HepG2 (cell line): ENCODE data around the gene CCSER1. TPM values are rescaled to one million over a fixed set of nuclear protein-coding genes. Genes with fewer than 3 reads are reported as not detected.

Experiments used
- ATAC-seq: fragments of 200-7000 bp; cut with Tn5 transposase; 3 replicates; pipeline ENCODE4 v1.9.1; 2020; ENCODE audit warnings: mild to moderate bottlenecking, moderate library complexity
- BruUV-seq: library from RNA; stranded (reverse); fragments of 400-500 nt; replicated peaks from 2 replicates; lab custom pipeline; 2021; lab: Mats Ljungman, UMichigan
- CTCF ChIA-PET: fragments of 300-600 bp; formaldehyde crosslinking; extraction: SDS; loops from one replicate; lab custom pipeline; 2021; ENCODE audit warnings: low total read pairs, inconsistent platforms, low intra/inter-chr PET ratio; lab: Yijun Ruan, JAX
- POLR2A ChIA-PET: fragments of 350-600 bp; sonication (Branson Sonifier 250); formaldehyde crosslinking; loops from one replicate; lab custom pipeline; 2020; ENCODE audit warnings: antibody characterized with exemption, inconsistent platforms; lab: Yijun Ruan, JAX
- DNase-seq: peaks from one replicate; pipeline ENCODE4 v3.0.0-alpha.2; 2015; ENCODE audit warnings: low spot score
- FAIRE-seq: peaks from 3 replicates; lab custom pipeline; 2011; peaks lifted over from hg19 to GRCh38; lab: Jason Lieb, UNC
- H2AFZ ChIP-seq: one replicate; pipeline ENCODE4 v1.6.1; 2011; ENCODE audit warnings: low read length, inconsistent platforms
- H3K27ac ChIP-seq: fragments of 300-600 bp; 3 replicates; pipeline ENCODE4 v1.8.0; 2011; ENCODE audit warnings: mixed run types, mild to moderate bottlenecking, mixed read lengths, low read length, inconsistent platforms; ENCODE audit not compliant: insufficient read depth; ENCODE audit errors: extremely low read length
- H3K27me3 ChIP-seq, 2 experiments: fragments of 200-600 bp in 1 of 2; 2 replicates in 1 of 2; 3 replicates in 1 of 2; pipeline versions ENCODE4 v1.6.0 to v1.8.0; 2011; ENCODE audit warnings: low read length in 2 of 2, mild to moderate bottlenecking in 2 of 2, moderate library complexity in 2 of 2, inconsistent platforms in 1 of 2; ENCODE audit not compliant: insufficient read depth in 2 of 2, control insufficient read depth in 1 of 2
- H3K36me3 ChIP-seq, 2 experiments: fragments of 200-600 bp in 1 of 2; replicated peaks in 1 of 2; 2 replicates in 1 of 2; 3 replicates in 1 of 2; pipeline versions ENCODE4 v1.5.1 to v1.8.0; 2011; ENCODE audit warnings: low read length in 2 of 2, inconsistent platforms in 1 of 2; ENCODE audit not compliant: insufficient read depth in 2 of 2, control insufficient read depth in 1 of 2
- H3K4me1 ChIP-seq: 2 replicates; pipeline ENCODE4 v1.5.1; 2012; ENCODE audit warnings: low read length, inconsistent platforms; ENCODE audit not compliant: insufficient read depth
- H3K4me2 ChIP-seq: 2 replicates; pipeline ENCODE4 v1.6.0; 2011; ENCODE audit warnings: low read depth, low read length, inconsistent platforms
- H3K4me3 ChIP-seq, 3 experiments: fragments of 200-600 bp in 1 of 3; sonication (generic), shearing (Covaris generic) in 1 of 3; replicated peaks in 1 of 3; 2 replicates each; pipeline ENCODE4 v1.5.1; 2011 to 2016; ENCODE audit warnings: low read length in 3 of 3, inconsistent platforms in 2 of 3, low read depth in 2 of 3, mild to moderate bottlenecking in 2 of 3, control low read depth in 1 of 3, mixed read lengths in 1 of 3; ENCODE audit not compliant: insufficient read depth in 1 of 3
- H3K79me2 ChIP-seq: one replicate; pipeline ENCODE4 v1.6.1; 2011; ENCODE audit warnings: low read length, inconsistent platforms; ENCODE audit not compliant: insufficient read depth
- H3K9ac ChIP-seq: 2 replicates; pipeline ENCODE4 v1.6.0; 2011; ENCODE audit warnings: mild to moderate bottlenecking, low read depth, low read length, inconsistent platforms; ENCODE audit not compliant: insufficient read depth
- H3K9me3 ChIP-seq: 2 replicates; pipeline ENCODE4 v1.5.1; 2012; ENCODE audit warnings: mild to moderate bottlenecking, low read length
- H4K20me1 ChIP-seq: 2 replicates; pipeline ENCODE4 v1.6.0; 2011; ENCODE audit warnings: inconsistent platforms, mild to moderate bottlenecking, low read length, moderate library complexity; ENCODE audit not compliant: insufficient read depth
- HMG20B ChIP-seq: conservative IDR thresholded peaks from 2 replicates; pipeline ENCODE4 v1.6.1; 2016; ENCODE audit warnings: missing genetic modification reagents, missing compliant biosample characterization
- NFATC3 ChIP-seq: sonication (generic); formaldehyde crosslinking; IDR thresholded peaks from 2 replicates; pipeline ENCODE4 v1.5.1; 2020; ENCODE audit warnings: mild to moderate bottlenecking, missing genetic modification reagents
- ONECUT2 ChIP-seq: sonication (generic); formaldehyde crosslinking; IDR thresholded peaks from 2 replicates; pipeline ENCODE4 v1.4.0; 2020; ENCODE audit warnings: missing genetic modification reagents
- RARG ChIP-seq: sonication (generic); formaldehyde crosslinking; IDR thresholded peaks from 2 replicates; pipeline ENCODE4 v1.4.0; 2020; ENCODE audit warnings: low read depth, mild to moderate bottlenecking, missing genetic modification reagents
- RXRB ChIP-seq: IDR thresholded peaks from 2 replicates; pipeline ENCODE4 v1.6.1; 2016; ENCODE audit warnings: borderline replicate concordance, missing genetic modification reagents, missing compliant biosample characterization
- SMYD3 ChIP-seq: sonication (generic); formaldehyde crosslinking; IDR thresholded peaks from 2 replicates; pipeline ENCODE4 v1.8.1; 2023; ENCODE audit warnings: mild to moderate bottlenecking, missing genetic modification reagents
- YY1 ChIP-seq: IDR thresholded peaks from 2 replicates; pipeline ENCODE4 v1.6.1; 2011; ENCODE audit warnings: low read length, low read depth, moderate library complexity, mild to moderate bottlenecking; ENCODE audit not compliant: insufficient read depth, insufficient replicate concordance
- ZBTB46 ChIP-seq: sonication (generic); formaldehyde crosslinking; IDR thresholded peaks from 2 replicates; pipeline ENCODE4 v1.4.0; 2020; ENCODE audit warnings: mild to moderate bottlenecking, missing genetic modification reagents, borderline replicate concordance
- ZMYM2 ChIP-seq: sonication (generic); formaldehyde crosslinking; IDR thresholded peaks from 2 replicates; pipeline ENCODE4 v1.8.0; 2022; ENCODE audit warnings: mild to moderate bottlenecking, missing genetic modification reagents
- ZNF251 ChIP-seq: sonication (generic); formaldehyde crosslinking; IDR thresholded peaks from 2 replicates; pipeline ENCODE4 v1.9.0; 2021; ENCODE audit warnings: mild to moderate bottlenecking, missing genetic modification reagents
- ZNF747 ChIP-seq: sonication (generic); formaldehyde crosslinking; IDR thresholded peaks from 2 replicates; pipeline ENCODE4 v1.8.1; 2023; ENCODE audit warnings: missing genetic modification reagents, mild to moderate bottlenecking, borderline replicate concordance
- ZNF780A ChIP-seq: sonication (generic); formaldehyde crosslinking; IDR thresholded peaks from 2 replicates; pipeline ENCODE4 v1.8.0; 2022; ENCODE audit warnings: mild to moderate bottlenecking, missing genetic modification reagents, moderate library complexity
- WGBS: methylation state at CpG from one replicate; pipeline ENCODE4 v1.1.6; 2017; ENCODE audit warnings: low lambda C conversion rate; 5-methylcytosine and 5-hydroxymethylcytosine counted together
- in situ Hi-C: cut with HindIII; loops from 2 replicates; pipeline ENCODE4 v1.10.0; 2017; ENCODE audit warnings: low pct_unique_long_range_greater_than_20kb; ENCODE audit not compliant: extremely low pct_ligation_motif_present
- intact Hi-C: fragments of 100-400 bp; cut with micrococcal nuclease; formaldehyde crosslinking; loops from one replicate; pipeline ENCODE4 v1.10.0; 2022; ENCODE audit not compliant: unreplicated experiment
- polyA plus RNA-seq, 8 experiments: library from polyadenylated mRNA; depleted of rRNA in 3 of 8; stranded (reverse) in 7 of 8; unstranded in 1 of 8; fragments of >200 nt; fragmentation: Illumina TruSeq in 4 of 8; extraction: Trizol in 4 of 8; gene quantifications; 2 replicates each; pipeline versions ENCODE4 v1.2.1 to v1.2.3, GENCODE V29; 2011 to 2016; ENCODE audit warnings: low read depth in 4 of 8, missing spikeins in 1 of 8, mixed read lengths in 1 of 8; ENCODE audit not compliant: insufficient read depth in 1 of 8
- total RNA-seq, 5 experiments: library from RNA; depleted of rRNA; stranded (reverse); fragments of >200 nt; fragmentation: Illumina TruSeq; extraction: Trizol; gene quantifications; 2 replicates each; pipeline ENCODE4 v1.2.3, GENCODE V29; 2016; ENCODE audit warnings: low read depth in 1 of 5
- TF ChIP-seq, protein P1 (sequence below): sonication (generic); formaldehyde crosslinking; IDR thresholded peaks from 2 replicates; pipeline ENCODE4 v1.8.1; 2023; ENCODE audit warnings: mild to moderate bottlenecking, missing genetic modification reagents, borderline replicate concordance
- TF ChIP-seq, protein P2 (sequence below): sonication (generic); formaldehyde crosslinking; IDR thresholded peaks from 2 replicates; pipeline ENCODE4 v1.4.0; 2020; ENCODE audit warnings: missing genetic modification reagents, mild to moderate bottlenecking, borderline replicate concordance
- TF ChIP-seq, protein P3 (sequence below): sonication (generic); formaldehyde crosslinking; IDR thresholded peaks from 2 replicates; pipeline ENCODE4 v1.4.0; 2020; ENCODE audit warnings: missing genetic modification reagents, mild to moderate bottlenecking, borderline replicate concordance

The CCSER1 gene
- total and polyA plus RNA-seq, 2 of the 13 experiments (the other 11 are each of a cell fraction or from before 2014, with no cell fraction given): not detected

DNA sequence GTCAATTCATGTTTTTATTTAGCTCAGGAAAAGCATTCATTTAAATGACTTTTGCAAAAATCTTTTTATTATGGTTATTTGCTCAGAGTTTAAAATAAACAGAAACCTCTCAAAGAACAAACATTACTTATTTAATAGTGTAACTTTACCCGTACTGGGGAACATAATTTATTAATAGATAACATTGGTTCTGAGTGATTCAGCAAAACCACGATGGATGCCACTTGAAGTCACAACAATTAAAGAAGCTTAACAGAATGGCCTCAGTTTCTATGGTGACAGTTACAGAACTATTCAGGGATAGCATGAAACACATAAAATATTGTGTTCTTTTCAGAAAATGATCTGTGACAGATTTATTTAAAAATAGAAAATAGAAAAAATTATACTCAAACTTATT, 368.7 kb downstream of the CCSER1 start:
- no peak overlapping the region for H3K4me2 ChIP-seq
- FAIRE-seq: no peak
- H3K9me3 ChIP-seq: peaks cover 16% of the 10 kb centered on the region
- ChIA-PET CTCF (no interaction called here), POLR2A (no interaction called here)
- no peaks in the 10 kb centered on the region for H3K27me3 ChIP-seq
- H3K79me2 ChIP-seq: no peaks in the 10 kb centered on the region
- no peak overlapping the region for H2AFZ ChIP-seq
- no peaks in the 10 kb centered on the region for H3K4me1 ChIP-seq
- no peak for ATAC-seq
- H3K9ac ChIP-seq: no peak overlapping the region
- DNase-seq: no peak
- TF ChIP-seq RXRB (CRISPR knock-in tag) (no peak), ZNF780A (CRISPR knock-in tag) (no peak), ZBTB46 (CRISPR knock-in tag) (no peak), YY1 (no peak), ZNF747 (no peak), HMG20B (CRISPR knock-in tag) (no peak), ZNF251 (CRISPR knock-in tag) (no peak), RARG (CRISPR knock-in tag) (no peak), SMYD3 (CRISPR knock-in tag) (no peak), NFATC3 (CRISPR knock-in tag) (no peak), ONECUT2 (CRISPR knock-in tag) (no peak), ZMYM2 (CRISPR knock-in tag) (no peak)
- TF ChIP-seq, protein P1, sequence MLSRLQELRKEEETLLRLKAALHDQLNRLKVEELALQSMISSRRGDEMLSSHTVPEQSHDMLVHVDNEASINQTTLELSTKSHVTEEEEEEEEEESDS (CRISPR knock-in tag): no peak
- TF ChIP-seq, protein P2, sequence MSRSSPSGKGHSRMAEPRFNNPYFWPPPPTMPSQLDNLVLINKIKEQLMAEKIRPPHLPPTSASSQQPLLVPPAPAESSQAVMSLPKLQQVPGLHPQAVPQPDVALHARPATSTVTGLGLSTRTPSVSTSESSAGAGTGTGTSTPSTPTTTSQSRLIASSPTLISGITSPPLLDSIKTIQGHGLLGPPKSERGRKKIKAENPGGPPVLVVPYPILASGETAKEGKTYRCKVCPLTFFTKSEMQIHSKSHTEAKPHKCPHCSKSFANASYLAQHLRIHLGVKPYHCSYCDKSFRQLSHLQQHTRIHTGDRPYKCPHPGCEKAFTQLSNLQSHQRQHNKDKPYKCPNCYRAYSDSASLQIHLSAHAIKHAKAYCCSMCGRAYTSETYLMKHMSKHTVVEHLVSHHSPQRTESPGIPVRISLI: no peak
- TF ChIP-seq, protein P3, sequence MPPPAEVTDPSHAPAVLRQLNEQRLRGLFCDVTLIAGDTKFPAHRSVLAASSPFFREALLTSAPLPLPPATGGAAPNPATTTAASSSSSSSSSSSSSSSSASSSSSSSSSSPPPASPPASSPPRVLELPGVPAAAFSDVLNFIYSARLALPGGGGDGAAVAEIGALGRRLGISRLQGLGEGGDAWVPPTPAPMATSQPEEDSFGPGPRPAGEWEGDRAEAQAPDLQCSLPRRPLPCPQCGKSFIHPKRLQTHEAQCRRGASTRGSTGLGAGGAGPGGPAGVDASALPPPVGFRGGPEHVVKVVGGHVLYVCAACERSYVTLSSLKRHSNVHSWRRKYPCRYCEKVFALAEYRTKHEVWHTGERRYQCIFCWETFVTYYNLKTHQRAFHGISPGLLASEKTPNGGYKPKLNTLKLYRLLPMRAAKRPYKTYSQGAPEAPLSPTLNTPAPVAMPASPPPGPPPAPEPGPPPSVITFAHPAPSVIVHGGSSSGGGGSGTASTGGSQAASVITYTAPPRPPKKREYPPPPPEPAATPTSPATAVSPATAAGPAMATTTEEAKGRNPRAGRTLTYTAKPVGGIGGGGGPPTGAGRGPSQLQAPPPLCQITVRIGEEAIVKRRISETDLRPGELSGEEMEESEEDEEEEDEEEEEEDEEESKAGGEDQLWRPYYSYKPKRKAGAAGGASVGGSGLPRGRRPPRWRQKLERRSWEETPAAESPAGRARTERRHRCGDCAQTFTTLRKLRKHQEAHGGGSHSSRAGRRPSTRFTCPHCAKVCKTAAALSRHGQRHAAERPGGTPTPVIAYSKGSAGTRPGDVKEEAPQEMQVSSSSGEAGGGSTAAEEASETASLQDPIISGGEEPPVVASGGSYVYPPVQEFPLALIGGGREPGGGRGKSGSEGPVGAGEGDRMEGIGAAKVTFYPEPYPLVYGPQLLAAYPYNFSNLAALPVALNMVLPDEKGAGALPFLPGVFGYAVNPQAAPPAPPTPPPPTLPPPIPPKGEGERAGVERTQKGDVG: no peak
- no peaks in the 10 kb centered on the region for H4K20me1 ChIP-seq
- H3K4me3 ChIP-seq: no peak overlapping the region
- H3K36me3 ChIP-seq: no peaks in the 10 kb centered on the region
- WGBS: 0% methylated on average over 2 of the region's 2 CpGs
- no TSS peak for BruUV-seq
- intact Hi-C loops (no loop called here), in situ Hi-C loops (no loop called here)
- no peak overlapping the region for H3K27ac ChIP-seq
